HEK293 (cell line): ENCODE measurements around the gene TCF3.

Source experiments
- BCL11B ChIP-seq: fragments of 450-650 bp; formaldehyde crosslinking; IDR thresholded peaks from 2 replicates; pipeline ENCODE4 v1.5.1; 2016; ENCODE audit warnings: low read depth, missing biosample characterization, missing genetic modification characterization
- SP2 ChIP-seq: fragments of 450-650 bp; formaldehyde crosslinking; IDR thresholded peaks from 2 replicates; pipeline ENCODE4 v1.5.1; 2016; ENCODE audit warnings: missing biosample characterization, missing genetic modification characterization
- TCF7L2 ChIP-seq: IDR thresholded peaks from 2 replicates; pipeline ENCODE4 v1.6.1; 2011; ENCODE audit warnings: low read depth, mild to moderate bottlenecking, inconsistent platforms, low read length, moderate library complexity, borderline replicate concordance
- ZEB2 ChIP-seq: fragments of 450-650 bp; formaldehyde crosslinking; IDR thresholded peaks from 2 replicates; pipeline ENCODE4 v1.5.1; 2016; ENCODE audit warnings: missing biosample characterization, missing genetic modification characterization
- ZNF146 ChIP-seq: fragments of 450-650 bp; formaldehyde crosslinking; IDR thresholded peaks from 2 replicates; pipeline ENCODE4 v1.5.1; 2016; ENCODE audit warnings: missing biosample characterization, missing genetic modification characterization
- ZNF24 ChIP-seq: fragments of 450-650 bp; formaldehyde crosslinking; IDR thresholded peaks from 2 replicates; pipeline ENCODE4 v1.5.1; 2016; ENCODE audit warnings: missing biosample characterization, missing genetic modification characterization
- ZNF274 ChIP-seq, 2 experiments: fragments of 200-500 bp in 1 of 2; fragments of 450-650 bp in 1 of 2; sonication (Bioruptor generic) in 1 of 2; formaldehyde crosslinking in 1 of 2; IDR thresholded peaks; 2 replicates each; pipeline versions ENCODE4 v1.5.1 to v1.6.1; 2014 to 2016; ENCODE audit warnings: borderline replicate concordance in 1 of 2, inconsistent platforms in 1 of 2, low read length in 1 of 2, missing biosample characterization in 1 of 2, missing genetic modification characterization in 1 of 2
- ZNF394 ChIP-seq: fragments of 450-650 bp; formaldehyde crosslinking; IDR thresholded peaks from 2 replicates; pipeline ENCODE4 v1.5.1; 2016; ENCODE audit warnings: missing biosample characterization, missing genetic modification characterization, mild to moderate bottlenecking, moderate library complexity, borderline replicate concordance
- ZNF558 ChIP-seq: fragments of 450-650 bp; formaldehyde crosslinking; IDR thresholded peaks from 2 replicates; pipeline ENCODE4 v1.5.1; 2016; ENCODE audit warnings: missing biosample characterization, missing genetic modification characterization
- ZNF701 ChIP-seq: fragments of 450-650 bp; formaldehyde crosslinking; IDR thresholded peaks from 2 replicates; pipeline ENCODE4 v1.5.1; 2016; ENCODE audit warnings: missing biosample characterization, missing genetic modification characterization
- TF ChIP-seq, protein P1 (sequence below): fragments of 450-650 bp; formaldehyde crosslinking; IDR thresholded peaks from 2 replicates; pipeline ENCODE4 v1.5.1; 2016; ENCODE audit warnings: missing biosample characterization, missing genetic modification characterization
- TF ChIP-seq, protein P2 (sequence below): fragments of 450-650 bp; formaldehyde crosslinking; IDR thresholded peaks from 2 replicates; pipeline ENCODE4 v1.5.1; 2016; ENCODE audit warnings: missing biosample characterization, missing genetic modification characterization

DNA sequence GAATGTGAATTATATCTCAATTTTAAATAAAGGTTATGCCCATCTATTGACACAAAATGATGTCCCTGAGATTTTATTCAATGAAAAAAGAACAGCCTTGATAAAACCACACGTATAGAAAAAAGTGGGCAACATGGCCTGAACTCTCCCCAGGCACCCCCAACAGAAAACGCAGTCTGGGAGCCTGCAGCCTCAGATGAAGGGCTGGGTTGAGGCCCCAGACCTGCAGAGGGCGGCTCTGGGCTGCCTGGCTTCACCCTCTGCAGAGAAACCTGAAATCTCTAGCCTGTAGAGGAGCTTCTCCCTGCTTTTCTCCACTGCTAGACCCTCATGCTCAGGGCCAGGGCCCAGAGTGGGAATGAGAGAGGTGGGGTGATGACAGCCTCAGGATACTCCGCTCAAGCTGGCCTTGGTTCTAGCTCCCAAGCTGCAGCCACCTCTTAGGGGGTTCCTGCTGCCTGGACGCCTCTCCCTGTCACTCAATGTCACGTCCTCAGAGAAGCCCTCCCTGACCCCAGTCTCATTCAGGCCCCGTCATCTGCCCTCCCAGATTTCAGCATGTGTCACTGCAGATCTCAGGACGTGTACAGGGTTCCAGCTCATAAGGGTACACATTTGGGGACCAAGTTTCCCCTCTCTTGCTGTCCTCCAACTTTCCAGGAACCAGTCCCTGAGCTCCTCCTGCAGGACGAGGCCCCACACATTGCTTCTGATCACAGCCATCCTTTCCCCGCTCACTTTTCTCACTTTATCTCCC is 61.6 kb downstream of the TCF3 start:
- TF ChIP-seq, protein P1, sequence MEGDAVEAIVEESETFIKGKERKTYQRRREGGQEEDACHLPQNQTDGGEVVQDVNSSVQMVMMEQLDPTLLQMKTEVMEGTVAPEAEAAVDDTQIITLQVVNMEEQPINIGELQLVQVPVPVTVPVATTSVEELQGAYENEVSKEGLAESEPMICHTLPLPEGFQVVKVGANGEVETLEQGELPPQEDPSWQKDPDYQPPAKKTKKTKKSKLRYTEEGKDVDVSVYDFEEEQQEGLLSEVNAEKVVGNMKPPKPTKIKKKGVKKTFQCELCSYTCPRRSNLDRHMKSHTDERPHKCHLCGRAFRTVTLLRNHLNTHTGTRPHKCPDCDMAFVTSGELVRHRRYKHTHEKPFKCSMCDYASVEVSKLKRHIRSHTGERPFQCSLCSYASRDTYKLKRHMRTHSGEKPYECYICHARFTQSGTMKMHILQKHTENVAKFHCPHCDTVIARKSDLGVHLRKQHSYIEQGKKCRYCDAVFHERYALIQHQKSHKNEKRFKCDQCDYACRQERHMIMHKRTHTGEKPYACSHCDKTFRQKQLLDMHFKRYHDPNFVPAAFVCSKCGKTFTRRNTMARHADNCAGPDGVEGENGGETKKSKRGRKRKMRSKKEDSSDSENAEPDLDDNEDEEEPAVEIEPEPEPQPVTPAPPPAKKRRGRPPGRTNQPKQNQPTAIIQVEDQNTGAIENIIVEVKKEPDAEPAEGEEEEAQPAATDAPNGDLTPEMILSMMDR (tag by site-specific recombination), result 0 out of 2 replicates have a peak, but pooled peaks have one; percentile 22
- TF ChIP-seq TCF7L2, result no peak
- no peak for TF ChIP-seq ZNF558 (tag by site-specific recombination)
- no peak for TF ChIP-seq BCL11B (tag by site-specific recombination)
- no peak for TF ChIP-seq ZNF394 (tag by site-specific recombination)
- TF ChIP-seq SP2 (tag by site-specific recombination), result no peak
- no peak for TF ChIP-seq ZNF274 (IDR thresholded peaks at IDR 0.05; ENCODE audit: low read length)
- TF ChIP-seq ZNF274 (tag by site-specific recombination; IDR thresholded peaks at IDR 0.05; ENCODE audit: borderline replicate concordance), result no peak
- no peak for TF ChIP-seq ZNF701 (tag by site-specific recombination)
- no peak for TF ChIP-seq ZEB2 (tag by site-specific recombination)
- TF ChIP-seq, protein P2, sequence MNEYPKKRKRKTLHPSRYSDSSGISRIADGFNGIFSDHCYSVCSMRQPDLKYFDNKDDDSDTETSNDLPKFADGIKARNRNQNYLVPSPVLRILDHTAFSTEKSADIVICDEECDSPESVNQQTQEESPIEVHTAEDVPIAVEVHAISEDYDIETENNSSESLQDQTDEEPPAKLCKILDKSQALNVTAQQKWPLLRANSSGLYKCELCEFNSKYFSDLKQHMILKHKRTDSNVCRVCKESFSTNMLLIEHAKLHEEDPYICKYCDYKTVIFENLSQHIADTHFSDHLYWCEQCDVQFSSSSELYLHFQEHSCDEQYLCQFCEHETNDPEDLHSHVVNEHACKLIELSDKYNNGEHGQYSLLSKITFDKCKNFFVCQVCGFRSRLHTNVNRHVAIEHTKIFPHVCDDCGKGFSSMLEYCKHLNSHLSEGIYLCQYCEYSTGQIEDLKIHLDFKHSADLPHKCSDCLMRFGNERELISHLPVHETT (tag by site-specific recombination), result no peak
- no peak for TF ChIP-seq ZNF146 (tag by site-specific recombination)
- no peak for TF ChIP-seq ZNF24 (tag by site-specific recombination)
